ENCODE measurements around the gene SMKR1. TPM values are rescaled to one million over a fixed set of nuclear protein-coding genes. Genes with fewer than 3 reads are reported as not detected.
A peak's percentile ranks its signal among the peaks of the same experiment; 100 is the strongest.

Gene SMKR1
- total RNA-seq, 4 donors from 2014 or later, result 0.32 to 0.42 TPM; not detected in 2

- DNase-seq (ENCODE audit: low spot score in 2 of 2), result no peak
- no peak for TF ChIP-seq POLR2A (IDR thresholded peaks at IDR 0.05)
- TF ChIP-seq CTCF (IDR thresholded peaks at IDR 0.05), result no peak
- intact Hi-C loops (cut with DNase I; ENCODE audit: low total_unique reads), result no loop called here
- no peak overlapping the region for H3K4me3 ChIP-seq (ENCODE audit: low read depth, poor library complexity, severe bottlenecking)
- 40 to 41% methylated on average over 5 of the region's 5 CpGs for WGBS, 2 donors
Measured at GRCh38 chr7:129494041-129494440, 8.3 kb upstream of the SMKR1 start.

GRCh38 chr7:129495987-129496386 lies 6.3 kb upstream of the SMKR1 start:
- 59 to 75% methylated on average over 1 of the region's 1 CpG for WGBS, 2 donors
- intact Hi-C loops (cut with DNase I; ENCODE audit: low total_unique reads), result no loop called here
- TF ChIP-seq POLR2A (IDR thresholded peaks at IDR 0.05) (no peak), CTCF (IDR thresholded peaks at IDR 0.05) (no peak)
- no peak overlapping the region for H3K4me3 ChIP-seq (ENCODE audit: low read depth, poor library complexity, severe bottlenecking)
- DNase-seq (ENCODE audit: low spot score in 2 of 2), result no peak

DNA sequence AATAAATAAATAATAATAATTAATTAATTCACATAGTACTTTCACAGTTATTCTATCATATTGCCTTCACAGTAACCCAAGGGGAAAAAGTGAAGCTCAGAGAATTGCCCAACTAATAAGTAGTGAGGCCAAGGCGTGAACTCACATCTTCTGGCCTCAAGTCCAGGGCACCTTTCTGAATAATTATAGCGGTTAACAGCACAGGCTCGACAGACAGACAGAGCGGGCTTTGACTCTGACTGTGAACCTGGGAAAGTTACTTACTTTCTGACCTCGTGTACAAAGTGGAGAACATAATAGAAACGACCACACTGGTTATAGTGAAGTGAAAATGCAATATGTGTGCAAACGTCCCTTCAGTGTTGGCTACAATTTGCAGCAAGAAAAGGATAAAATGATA lies 5.7 kb upstream of the SMKR1 start:
- TF ChIP-seq CTCF (IDR thresholded peaks at IDR 0.05), result no peak
- no peak for TF ChIP-seq POLR2A (IDR thresholded peaks at IDR 0.05)
- H3K4me3 ChIP-seq (ENCODE audit: low read depth, poor library complexity, severe bottlenecking), result no peak overlapping the region
- intact Hi-C loops (cut with DNase I; ENCODE audit: low total_unique reads), result no loop called here
- WGBS, 2 donors, result 75 to 77% methylated on average over 7 of the region's 7 CpGs
- DNase-seq (ENCODE audit: low spot score in 2 of 2), result peak in 1 of 2 donors; percentile 8

- intact Hi-C loops (cut with DNase I; ENCODE audit: low total_unique reads), result no loop called here
- no peak for TF ChIP-seq CTCF (IDR thresholded peaks at IDR 0.05)
- TF ChIP-seq POLR2A (IDR thresholded peaks at IDR 0.05), result no peak
- WGBS, 2 donors, result 84 to 86% methylated on average over 4 of the region's 4 CpGs
- no peak overlapping the region for H3K4me3 ChIP-seq (ENCODE audit: low read depth, poor library complexity, severe bottlenecking)
- DNase-seq (ENCODE audit: low spot score in 2 of 2), result peak in 1 of 2 donors; percentile 42
Measured at GRCh38 chr7:129497156-129497555, 5.2 kb upstream of the SMKR1 start.

DNA sequence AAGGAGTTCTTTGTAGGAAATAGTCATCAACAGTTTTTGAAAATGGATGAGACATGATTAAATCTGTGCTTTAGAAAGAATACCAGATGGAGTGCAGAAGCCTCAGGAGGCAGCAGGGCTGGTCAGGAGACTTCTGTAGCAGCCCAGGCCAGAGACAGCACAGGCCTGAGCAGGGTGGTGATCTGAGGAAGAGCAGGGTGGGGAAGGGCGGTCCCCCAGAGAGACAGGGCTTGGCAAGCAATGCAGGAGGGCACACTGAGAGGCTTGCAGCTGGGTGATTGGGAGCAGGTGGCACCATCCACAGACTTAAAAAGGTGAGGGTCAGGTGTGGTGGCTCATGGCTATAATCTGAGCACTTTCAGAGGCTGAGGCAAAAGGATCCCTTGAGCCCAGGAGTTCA lies 4.3 kb upstream of the SMKR1 start:
- DNase-seq (ENCODE audit: low spot score in 2 of 2), result peak in 1 of 2 donors; percentile 37
- 89 to 91% methylated on average over 1 of the region's 1 CpG for WGBS, 2 donors
- no peak for TF ChIP-seq CTCF (IDR thresholded peaks at IDR 0.05)
- TF ChIP-seq POLR2A (IDR thresholded peaks at IDR 0.05), result no peak
- intact Hi-C loops (cut with DNase I; ENCODE audit: low total_unique reads), result no loop called here
- no peak overlapping the region for H3K4me3 ChIP-seq (ENCODE audit: low read depth, poor library complexity, severe bottlenecking)

GRCh38 chr7:129499999-129500398 lies 2.3 kb upstream of the SMKR1 start:
- intact Hi-C loops (cut with DNase I; ENCODE audit: low total_unique reads), result no loop called here
- no peak overlapping the region for H3K4me3 ChIP-seq (ENCODE audit: low read depth, poor library complexity, severe bottlenecking)
- DNase-seq (ENCODE audit: low spot score in 2 of 2), result peak in 1 of 2 donors; percentile 32
- 75 to 85% methylated on average over 6 of the region's 6 CpGs for WGBS, 2 donors
- TF ChIP-seq CTCF (IDR thresholded peaks at IDR 0.05) (no peak), POLR2A (IDR thresholded peaks at IDR 0.05) (no peak)

Measured in lower leg skin (tissue), 4 donors.